GM20431 (cell line): ENCODE measurements around the gene DIAPH2.
"Not testable (repeated sequence)": the region's sequence is repeated elsewhere in the genome, so short reads cannot be mapped to it uniquely, and the experiment has no call there.

Source experiments
- in situ Hi-C: fragments of 300-500 bp; cut with MseI, MboI; formaldehyde crosslinking; loops from one replicate; pipeline ENCODE4 v1.15.0; 2020; ENCODE audit warnings: low sequenced_read_pairs; ENCODE audit not compliant: unreplicated experiment

DIAPH2 gene

DNA sequence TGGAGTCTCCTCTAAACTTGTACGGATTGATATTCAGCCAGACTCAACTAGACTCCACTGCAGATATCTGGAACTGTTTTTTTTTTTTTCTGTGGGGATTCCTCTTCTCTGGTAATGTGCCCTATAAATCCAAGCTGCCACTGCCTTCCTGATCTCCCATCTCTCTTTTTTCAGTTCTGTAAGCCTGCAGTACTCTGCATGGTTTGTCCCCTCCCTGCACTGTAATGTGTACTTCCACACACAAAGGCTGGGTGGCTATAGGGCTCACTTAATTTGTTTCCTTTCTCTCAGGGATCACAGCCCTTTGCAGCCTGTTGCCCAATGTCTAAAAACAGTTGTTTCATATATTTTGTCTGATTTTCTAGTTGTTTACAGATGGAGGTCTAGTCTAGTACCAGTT lies 114.3 kb downstream of the DIAPH2 start:
- in situ Hi-C loops = no loop called here

DNA sequence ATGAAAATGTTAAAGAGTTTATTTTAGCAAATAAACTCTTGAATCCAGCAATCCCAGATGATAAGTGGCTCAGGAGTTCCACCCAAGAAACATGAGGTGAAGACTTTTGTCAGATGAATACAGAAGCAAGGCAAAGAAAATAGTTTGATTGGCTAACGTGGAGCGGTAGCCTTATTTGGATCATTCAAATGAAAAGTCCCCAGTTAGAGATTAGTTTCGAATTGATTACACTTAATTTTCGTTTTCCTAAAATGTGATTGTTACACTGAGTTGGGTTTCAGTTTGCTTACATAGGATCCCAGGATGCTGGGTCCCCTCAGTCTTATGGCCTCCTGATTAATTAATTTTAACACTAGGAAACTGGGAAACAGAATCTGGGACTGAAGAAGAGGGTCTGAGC lies 122.7 kb downstream of the DIAPH2 start:
- in situ Hi-C loops = no loop called here

DNA sequence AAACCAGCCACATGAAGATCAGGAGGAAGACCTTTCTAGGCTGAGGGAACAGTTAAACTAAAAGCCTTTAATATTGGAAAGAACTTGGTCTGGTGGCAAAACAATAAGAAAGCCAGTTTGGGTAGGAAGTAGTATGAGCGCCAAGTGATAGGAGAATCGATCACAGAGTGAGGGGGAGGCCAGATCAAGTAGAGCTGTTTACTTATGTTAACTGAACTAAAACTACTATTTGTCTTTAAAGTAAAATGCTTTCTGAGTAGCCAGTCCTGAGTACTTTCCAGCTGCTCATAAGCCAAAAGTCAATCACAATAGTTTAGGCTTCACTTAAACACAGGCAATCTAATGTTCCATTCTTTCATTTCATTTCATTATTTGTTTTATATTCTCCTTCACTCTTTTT lies 136.3 kb downstream of the DIAPH2 start:
- in situ Hi-C loops = no loop called here

DNA sequence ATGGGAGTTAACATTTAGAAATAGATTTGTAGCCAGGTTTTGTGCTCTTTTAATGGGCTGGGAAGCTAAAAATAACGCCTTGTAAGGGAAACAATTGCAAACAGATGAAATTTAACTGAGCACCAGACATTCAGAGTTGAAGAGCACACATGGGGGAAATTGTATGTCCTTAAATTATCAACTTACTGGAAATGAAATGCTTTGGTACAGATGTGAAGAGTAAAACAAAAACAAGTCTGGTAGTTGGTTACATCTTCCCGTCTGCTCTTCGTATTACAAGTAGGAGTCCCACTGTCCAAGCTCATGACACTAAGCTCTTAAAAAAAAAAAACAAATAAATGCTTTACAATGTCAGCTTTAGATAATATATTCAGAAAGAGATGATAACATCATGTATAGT lies 139.5 kb downstream of the DIAPH2 start:
- in situ Hi-C loops = no loop called here

- in situ Hi-C loops = no loop called here
These were observed 148.7 kb downstream of the DIAPH2 start for GRCh38 chrX:96833333-96833732.

- in situ Hi-C loops = no loop called here
These were observed 149.5 kb downstream of the DIAPH2 start for GRCh38 chrX:96834137-96834536.

- in situ Hi-C loops = no loop called here
These were observed 151.1 kb downstream of the DIAPH2 start for GRCh38 chrX:96835660-96836289.

DNA sequence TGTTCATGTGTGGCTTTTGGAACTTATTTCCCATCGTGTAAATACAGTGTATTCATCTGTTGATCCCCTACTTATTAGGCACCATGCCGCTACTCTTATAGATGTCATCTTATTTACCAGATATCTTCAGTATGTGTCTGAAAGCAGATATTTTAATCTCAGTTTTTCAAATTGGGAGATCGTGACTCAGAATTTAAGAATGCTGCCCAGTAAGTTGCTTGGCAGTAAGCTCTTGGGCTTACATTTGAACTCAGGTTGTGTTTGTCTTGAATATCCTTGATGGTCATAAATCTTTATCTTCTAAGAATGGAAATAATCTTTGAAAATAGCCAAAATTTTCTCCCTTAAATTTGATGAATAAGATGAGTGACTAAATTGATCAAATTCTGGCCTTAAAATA lies 153.2 kb downstream of the DIAPH2 start:
- in situ Hi-C loops = no loop called here

- in situ Hi-C loops = no loop called here
These were observed 153.9 kb downstream of the DIAPH2 start for GRCh38 chrX:96838537-96838936.

DNA sequence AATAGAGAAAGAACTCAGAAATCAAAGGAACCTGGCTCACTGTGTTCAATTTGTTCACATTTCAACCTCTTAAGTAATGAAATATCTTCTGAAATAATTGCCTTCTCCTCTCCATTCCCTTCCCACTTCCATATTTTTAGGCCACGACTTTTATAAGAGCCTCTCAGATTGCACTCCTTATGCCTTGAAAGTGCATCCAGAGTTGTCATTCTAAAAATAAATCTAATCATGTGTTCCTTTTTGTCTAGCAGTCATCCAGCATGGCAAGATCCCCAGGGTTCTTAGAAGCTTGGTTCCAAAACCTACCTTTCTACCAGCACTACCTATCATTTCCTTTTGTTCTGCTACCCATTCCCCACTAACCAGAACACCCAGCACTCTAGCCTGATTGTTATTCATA lies 156.7 kb downstream of the DIAPH2 start:
- in situ Hi-C loops = no loop called here

GRCh38 chrX:96841866-96842265 lies 157.2 kb downstream of the DIAPH2 start:
- in situ Hi-C loops = not testable (repeated sequence)

DNA sequence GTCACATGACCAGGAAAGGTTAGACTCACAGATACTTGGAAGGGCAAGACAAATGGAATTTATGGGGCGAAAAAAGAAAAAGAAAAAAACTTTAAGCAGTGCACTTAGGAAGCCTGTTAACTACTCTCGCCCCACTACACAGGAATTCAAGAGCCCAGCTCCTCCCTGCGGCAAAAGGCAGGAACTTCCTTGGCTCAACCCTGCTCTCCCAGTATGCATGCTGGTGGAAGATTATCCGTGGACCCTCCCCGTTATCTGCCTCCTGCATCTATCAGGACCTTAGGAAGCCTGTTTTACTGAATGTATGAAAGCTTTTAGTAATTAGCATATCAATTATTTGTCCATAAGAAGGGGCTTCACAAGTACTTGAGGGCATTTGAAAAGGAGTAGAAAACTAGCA lies 158.9 kb downstream of the DIAPH2 start:
- in situ Hi-C loops = no loop called here

DNA sequence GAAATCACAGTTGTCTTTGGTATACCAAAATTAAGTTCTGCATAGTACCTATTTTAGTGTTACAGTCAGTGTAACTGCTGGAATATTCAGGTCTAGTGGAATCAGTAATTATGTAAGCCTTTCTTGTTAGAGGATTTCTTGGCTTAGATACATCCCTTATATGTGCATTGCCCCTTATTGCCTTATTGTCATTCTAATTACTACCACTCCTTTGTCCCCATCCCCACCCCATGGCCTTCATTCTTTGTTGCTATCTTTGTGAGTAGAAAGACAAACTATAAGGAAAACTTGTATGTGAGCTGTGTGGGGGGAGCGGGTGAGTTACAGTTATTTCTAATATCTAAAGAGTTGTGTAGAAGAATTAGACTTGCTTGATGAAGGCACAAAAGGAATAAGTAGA lies 162.2 kb downstream of the DIAPH2 start:
- in situ Hi-C loops = no loop called here

DNA sequence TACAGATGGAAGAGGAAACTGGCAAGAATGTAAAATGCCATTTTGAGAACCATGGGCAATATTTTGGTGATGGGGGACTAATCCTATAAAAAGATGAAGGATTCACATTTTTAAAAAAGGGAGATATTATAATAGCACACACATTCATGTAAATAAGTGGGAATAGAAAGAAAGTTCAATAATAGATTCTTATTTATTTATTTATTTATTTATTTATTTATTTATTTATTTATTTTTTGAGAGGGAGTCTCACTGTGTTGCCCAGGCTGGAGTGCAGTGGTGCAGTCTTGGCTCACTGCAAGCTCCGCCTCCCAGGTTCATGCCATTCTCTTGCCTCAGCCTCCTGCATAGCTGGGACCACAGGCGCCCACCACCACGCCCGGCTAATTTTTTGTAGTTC lies 174.8 kb downstream of the DIAPH2 start:
- in situ Hi-C loops = not testable (repeated sequence)

DNA sequence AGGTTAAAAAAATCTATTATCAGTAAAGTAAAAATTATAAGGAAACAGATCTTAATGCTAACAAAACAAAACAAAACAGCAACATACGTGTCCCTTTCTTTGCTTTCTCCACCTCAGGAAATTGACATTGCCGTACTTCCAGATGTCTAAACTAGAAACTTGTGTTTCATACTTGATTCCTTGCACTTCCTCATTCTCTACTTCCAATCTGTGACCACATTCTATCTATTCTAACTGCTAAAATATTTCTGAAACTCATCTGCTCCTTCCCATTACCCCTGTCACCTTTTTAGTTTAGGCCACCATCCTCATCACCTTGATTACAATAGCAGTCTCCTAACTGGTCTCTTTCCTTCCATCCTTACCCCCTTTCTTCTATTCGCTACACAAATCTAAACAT lies 176.6 kb downstream of the DIAPH2 start:
- in situ Hi-C loops = no loop called here

- in situ Hi-C loops = no loop called here
These were observed 177.0 kb downstream of the DIAPH2 start for GRCh38 chrX:96861661-96862060.

GRCh38 chrX:96883608-96884007 lies 199.0 kb downstream of the DIAPH2 start, which contains the start of gene RPA4:
Gene RPA4 (plus strand): TSS chrX:96883908. CDS start chrX:96884311, 403 bp downstream.
- in situ Hi-C loops = no loop called here

DNA sequence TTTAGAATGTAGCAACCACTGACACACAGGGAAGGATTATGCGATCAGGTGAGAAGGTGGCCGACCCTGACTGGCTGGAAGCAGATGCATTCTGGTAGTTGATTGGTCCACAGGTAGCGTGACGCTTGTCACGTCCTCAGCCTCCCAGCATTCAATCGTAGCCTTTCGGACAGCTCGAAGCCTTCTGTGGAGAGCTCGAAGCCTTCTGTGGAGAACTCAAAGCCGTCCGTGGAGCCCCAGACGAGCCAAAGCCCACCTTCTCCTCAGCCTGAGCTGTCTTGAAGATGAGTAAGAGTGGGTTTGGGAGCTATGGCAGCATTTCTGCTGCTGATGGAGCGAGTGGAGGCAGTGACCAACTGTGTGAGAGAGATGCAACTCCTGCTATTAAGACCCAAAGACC lies 199.4 kb downstream of the DIAPH2 start:
- in situ Hi-C loops = no loop called here

GRCh38 chrX:96889726-96890125 lies 205.1 kb downstream of the DIAPH2 start:
- in situ Hi-C loops = no loop called here

DNA sequence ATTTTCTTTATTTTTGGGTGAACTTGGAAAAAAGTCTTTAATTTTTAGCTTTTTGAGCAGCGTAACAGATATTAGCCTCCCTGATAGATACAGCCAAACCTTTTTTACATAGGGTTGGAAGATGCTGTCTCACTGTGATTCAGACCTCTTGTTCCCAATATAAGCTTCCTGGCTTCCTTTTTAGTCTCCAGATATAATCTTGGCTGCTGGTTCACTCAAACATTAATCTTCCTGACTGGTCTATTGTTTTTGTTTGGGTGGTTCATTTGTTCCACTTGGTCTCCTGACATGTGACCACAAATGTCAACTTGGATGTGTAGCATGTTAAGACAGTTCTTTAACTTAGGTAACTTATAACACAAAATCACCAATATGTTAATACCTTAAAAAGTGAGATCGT lies 222.1 kb downstream of the DIAPH2 start:
- in situ Hi-C loops = no loop called here

DNA sequence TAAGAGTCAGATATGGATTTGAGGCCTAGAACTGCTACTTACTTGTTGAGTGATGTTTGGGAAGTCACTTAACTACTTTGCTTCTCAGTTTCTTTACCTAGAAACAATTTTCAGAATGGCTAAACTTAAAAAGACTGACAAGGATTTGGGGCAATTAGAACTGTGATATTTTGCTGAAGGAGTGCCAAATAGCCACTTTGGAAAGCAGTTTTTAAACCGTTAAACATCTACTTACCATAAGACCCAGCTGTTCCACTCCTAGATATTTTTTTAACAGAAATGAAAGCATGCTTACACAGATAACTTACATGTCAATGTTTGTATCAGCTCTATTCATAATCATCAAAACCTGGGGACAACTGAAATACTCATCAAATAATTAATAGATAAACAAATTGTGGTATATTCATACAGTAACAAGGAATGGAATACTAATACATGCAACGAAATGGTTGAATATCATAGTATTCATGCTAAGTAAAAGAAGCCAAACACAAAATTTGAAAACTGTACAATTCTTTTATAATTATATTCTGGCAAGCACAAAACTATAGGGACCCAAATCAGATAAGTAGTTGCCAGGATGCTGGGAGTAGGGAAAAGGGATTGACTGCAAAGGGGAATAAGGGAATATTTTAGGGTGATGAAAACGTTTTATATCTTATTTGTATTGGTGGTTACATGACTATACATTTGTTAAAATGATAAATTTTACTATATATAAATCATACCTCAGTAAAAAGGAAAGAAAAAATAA lies 223.1 kb downstream of the DIAPH2 start:
- in situ Hi-C loops = no loop called here

- in situ Hi-C loops = no loop called here
These were observed 224.6 kb downstream of the DIAPH2 start for GRCh38 chrX:96909291-96909690.
